CD14-positive monocyte (primary cell): Measurements from ENCODE around the gene SLC39A3. TPM values are rescaled to one million over a fixed set of nuclear protein-coding genes. Genes with fewer than 3 reads are reported as not detected.

Source experiments
- DNase-seq, 3 donors: peaks; one replicate each; pipeline ENCODE4 v3.0.0-alpha.2; 2011 to 2022
- H2AFZ ChIP-seq: 2 replicates; pipeline ENCODE4 v1.6.0; 2012; ENCODE audit warnings: mild to moderate bottlenecking, low read depth, low read length, inconsistent platforms; ENCODE audit not compliant: insufficient read depth, poor library complexity, severe bottlenecking
- H3K27ac ChIP-seq, 2 donors: 1 replicate in 1 of 2; 2 replicates in 1 of 2; pipeline ENCODE4 v1.5.1; 2012 to 2013; ENCODE audit warnings: low read length in 2 of 2, control low read depth in 1 of 2, inconsistent platforms in 1 of 2, low read depth in 1 of 2, mild to moderate bottlenecking in 1 of 2
- H3K27me3 ChIP-seq, 2 donors: one replicate each; pipeline versions ENCODE4 v1.6.0 to v1.6.1; 2011 to 2013; ENCODE audit warnings: low read length in 2 of 2; ENCODE audit not compliant: control insufficient read depth in 2 of 2, insufficient read depth in 2 of 2
- H3K36me3 ChIP-seq, 2 donors: replicated peaks in 1 of 2; 1 replicate in 1 of 2; 2 replicates in 1 of 2; pipeline versions ENCODE4 v1.5.1 to v1.6.1; 2012 to 2013; ENCODE audit warnings: low read length in 2 of 2, control low read depth in 1 of 2, inconsistent platforms in 1 of 2, mild to moderate bottlenecking in 1 of 2; ENCODE audit not compliant: insufficient read depth in 2 of 2, control insufficient read depth in 1 of 2
- H3K4me1 ChIP-seq, 2 donors: 1 replicate in 1 of 2; 2 replicates in 1 of 2; pipeline versions ENCODE4 v1.5.1 to v1.6.1; 2012 to 2013; ENCODE audit warnings: low read length in 2 of 2, control low read depth in 1 of 2, inconsistent platforms in 1 of 2, mild to moderate bottlenecking in 1 of 2, moderate library complexity in 1 of 2; ENCODE audit not compliant: insufficient read depth in 2 of 2, control insufficient read depth in 1 of 2
- H3K4me2 ChIP-seq: replicated peaks from 2 replicates; pipeline ENCODE3; 2012; ENCODE audit warnings: low read length, moderate library complexity, mild to moderate bottlenecking; ENCODE audit not compliant: poor library complexity, severe bottlenecking; ENCODE audit errors: extremely low read depth
- H3K4me3 ChIP-seq, 3 experiments: fragments of 200-600 bp in 1 of 3; sonication (generic) in 1 of 3; replicated peaks in 1 of 3; 1 replicate in 2 of 3; 2 replicates in 1 of 3; pipeline ENCODE4 v1.5.1; 2011 to 2013; ENCODE audit warnings: low read length in 3 of 3, mild to moderate bottlenecking in 3 of 3, control low read depth in 2 of 3, low read depth in 2 of 3, inconsistent platforms in 1 of 3, moderate library complexity in 1 of 3
- H3K79me2 ChIP-seq: 2 replicates; pipeline ENCODE4 v1.6.0; 2012; ENCODE audit warnings: mild to moderate bottlenecking, control low read depth, inconsistent platforms, low read length, moderate library complexity; ENCODE audit not compliant: insufficient read depth
- H3K9ac ChIP-seq: 2 replicates; pipeline ENCODE4 v1.6.0; 2017; ENCODE audit warnings: low read length, mild to moderate bottlenecking; ENCODE audit not compliant: insufficient read depth, poor library complexity, severe bottlenecking
- H3K9me3 ChIP-seq, 2 donors: replicated peaks in 1 of 2; 1 replicate in 1 of 2; 2 replicates in 1 of 2; pipeline versions ENCODE4 v1.5.1 to v1.6.1; 2012 to 2013; ENCODE audit warnings: low read length in 2 of 2, control low read depth in 1 of 2; ENCODE audit not compliant: control insufficient read depth in 1 of 2, insufficient read depth in 1 of 2
- H4K20me1 ChIP-seq: 2 replicates; pipeline ENCODE4 v1.6.0; 2012; ENCODE audit warnings: mild to moderate bottlenecking, low read length, control low read depth, moderate library complexity; ENCODE audit not compliant: insufficient read depth
- H3K27ac Mint-ChIP-seq, 7 donors: one replicate each; pipeline ENCODE4 v1.8.0; 2020; ENCODE audit warnings: mild to moderate bottlenecking in 7 of 7, mixed read lengths in 7 of 7, moderate library complexity in 6 of 7, inconsistent platforms in 2 of 7
- H3K27me3 Mint-ChIP-seq, 3 donors: one replicate each; pipeline ENCODE4 v1.8.0; 2021 to 2022; ENCODE audit warnings: low read depth in 3 of 3, mild to moderate bottlenecking in 3 of 3, mixed read lengths in 3 of 3, moderate library complexity in 3 of 3, inconsistent platforms in 1 of 3
- H3K36me3 Mint-ChIP-seq, 2 donors: one replicate each; pipeline ENCODE4 v1.8.0; 2020; ENCODE audit warnings: mixed read lengths in 2 of 2, inconsistent platforms in 1 of 2, mild to moderate bottlenecking in 1 of 2
- H3K4me1 Mint-ChIP-seq: one replicate; pipeline ENCODE4 v1.8.0; 2020; ENCODE audit warnings: mild to moderate bottlenecking, mixed read lengths
- H3K4me3 Mint-ChIP-seq, 2 donors: one replicate each; pipeline ENCODE4 v1.8.0; 2020; ENCODE audit warnings: mild to moderate bottlenecking in 2 of 2, mixed read lengths in 2 of 2, moderate library complexity in 1 of 2
- H3K9me3 Mint-ChIP-seq, 7 donors: one replicate each; pipeline ENCODE4 v1.8.0; 2020 to 2022; ENCODE audit warnings: mixed read lengths in 7 of 7, mild to moderate bottlenecking in 6 of 7, moderate library complexity in 6 of 7, inconsistent platforms in 2 of 7
- CTCF ChIP-seq: fragments of 200-600 bp; IDR thresholded peaks from one replicate; pipeline ENCODE4 v1.8.0; 2022; ENCODE audit warnings: antibody characterized with exemption, mild to moderate bottlenecking
- WGBS: methylation state at CpG from one replicate; pipeline ENCODE4 v1.1.5; 2013; ENCODE audit warnings: missing lambda C conversion rate; ENCODE audit not compliant: insufficient coverage; 5-methylcytosine and 5-hydroxymethylcytosine counted together
- intact Hi-C, 2 donors: fragments of 100-400 bp; cut with micrococcal nuclease; formaldehyde crosslinking; loops; one replicate each; pipeline versions ENCODE4 v1.15.0 to v1.15.1; 2023
- polyA plus RNA-seq, 3 donors: library from polyadenylated mRNA; depleted of rRNA in 1 of 3; unstranded in 2 of 3; stranded (reverse) in 1 of 3; fragments of 300-500 nt in 2 of 3; fragments of >200 nt in 1 of 3; fragmentation: Illumina TruSeq in 2 of 3; gene quantifications; 1 replicate in 2 of 3; 2 replicates in 1 of 3; pipeline ENCODE4 v1.2.3, GENCODE V29; 2012 to 2021

The SLC39A3 gene
- polyA plus RNA-seq, 3 donors = 14.2 to 39.5 (median 37.0) TPM

GRCh38 chr19:2685204-2685704 lies 54.6 kb downstream of the SLC39A3 start:
- Histone ChIP-seq H3K27ac (no peak overlapping the region), H3K36me3 (no peaks in the 10 kb centered on the region), H3K4me1 (peaks cover 6 to 7% of the 10 kb centered on the region in 2 donors), H3K4me2 (no peak overlapping the region), H3K9ac (no peak overlapping the region), H2AFZ (no peak overlapping the region), H3K79me2 (no peaks in the 10 kb centered on the region), H3K9me3 (no peaks in the 10 kb centered on the region), H3K27me3 (no peaks in the 10 kb centered on the region), H3K4me3 (no peak overlapping the region), H4K20me1 (no peaks in the 10 kb centered on the region)
- intact Hi-C loops = no loop called here
- H3K9me3 Mint-ChIP-seq = peaks cover 0 to 7% (median 0%) of the 10 kb centered on the region in 7 donors
- peaks cover 2 to 9% of the 10 kb centered on the region in 2 donors for H3K36me3 Mint-ChIP-seq
- H3K4me3 Mint-ChIP-seq = no peak overlapping the region
- WGBS = 87% methylated on average over 3 of the region's 6 CpGs
- peaks cover 11% of the 10 kb centered on the region for H3K4me1 Mint-ChIP-seq
- H3K27ac Mint-ChIP-seq = peak overlapping the region in 1 of 7 donors; percentile 18
- H3K27me3 Mint-ChIP-seq = peaks cover 0 to 6% (median 5%) of the 10 kb centered on the region in 3 donors
- no peak for TF ChIP-seq CTCF
- no peak for DNase-seq

GRCh38 chr19:2683430-2684003 lies 56.3 kb downstream of the SLC39A3 start:
- no peak for TF ChIP-seq CTCF
- no peak overlapping the region for H3K27ac ChIP-seq
- H3K27me3 ChIP-seq = no peaks in the 10 kb centered on the region
- H3K4me3 Mint-ChIP-seq = no peak overlapping the region
- H4K20me1 ChIP-seq = no peaks in the 10 kb centered on the region
- no peaks in the 10 kb centered on the region for H3K36me3 ChIP-seq
- H2AFZ ChIP-seq = no peak overlapping the region
- no peaks in the 10 kb centered on the region for H3K79me2 ChIP-seq
- WGBS = 96% methylated on average over 18 of the region's 20 CpGs
- H3K27ac Mint-ChIP-seq = peak overlapping the region in 3 of 7 donors; percentile 16 to 36 (median 24)
- H3K9ac ChIP-seq = no peak overlapping the region
- no peak overlapping the region for H3K4me3 ChIP-seq
- peaks cover 0 to 4% (median 2%) of the 10 kb centered on the region in 7 donors for H3K9me3 Mint-ChIP-seq
- H3K4me1 Mint-ChIP-seq = peaks cover 15% of the 10 kb centered on the region
- no peak for DNase-seq
- intact Hi-C loops = no loop called here
- no peaks in the 10 kb centered on the region for H3K9me3 ChIP-seq
- H3K4me2 ChIP-seq = no peak overlapping the region
- H3K36me3 Mint-ChIP-seq = peaks cover 2 to 11% of the 10 kb centered on the region in 2 donors
- peaks cover 0 to 7% (median 6%) of the 10 kb centered on the region in 3 donors for H3K27me3 Mint-ChIP-seq
- H3K4me1 ChIP-seq = peaks cover 9% of the 10 kb centered on the region in 2 donors

Other genes starting within 250 kb of the SLC39A3 start
- gene GNG7, start 37.3 kb downstream of the SLC39A3 start, polyA plus RNA-seq = 1 to 10 TPM; 1.1 to 1.6 (median 1.3) TPM
- under 1 TPM in 1 of 3 donors, not detected in 2; 0.04 TPM for gene DIRAS1, start 18.6 kb downstream of the SLC39A3 start, polyA plus RNA-seq
- gene SGTA, start 43.3 kb upstream of the SLC39A3 start, polyA plus RNA-seq = 10 to 100 TPM; 21.6 to 35.4 (median 22.0) TPM
- 10 to 100 TPM; 13.4 to 17.6 (median 14.6) TPM for gene THOP1, start 45.5 kb upstream of the SLC39A3 start, polyA plus RNA-seq
- gene ZNF554, start 79.9 kb upstream of the SLC39A3 start, polyA plus RNA-seq = 1 to 10 TPM in 1 of 3 donors, under 1 TPM in 2; 0.79 to 1.7 (median 0.91) TPM
- gene ZNF555, start 101.5 kb upstream of the SLC39A3 start, polyA plus RNA-seq = 1 to 10 TPM; 2.2 to 2.9 (median 2.6) TPM
- gene ZNF556, start 127.3 kb upstream of the SLC39A3 start, polyA plus RNA-seq = not detected
- 1 to 10 TPM; 1.4 to 2.1 (median 1.9) TPM for gene ZNF57, start 160.9 kb upstream of the SLC39A3 start, polyA plus RNA-seq
- gene ZNF77, start 205.0 kb upstream of the SLC39A3 start, polyA plus RNA-seq = 1 to 10 TPM in 2 of 3 donors, under 1 TPM in 1; 0.30 to 2.7 (median 1.0) TPM
- gene TLE6, start 237.5 kb upstream of the SLC39A3 start, polyA plus RNA-seq = not detected